MM.1S (cell line): ENCODE results near the gene TBC1D22B.

ENCODE experiments used
- EZH2 ChIP-seq: fragments of 300-600 bp; sonication (generic); optimal IDR thresholded peaks from 2 replicates; pipeline ENCODE3; 2017; ENCODE audit warnings: low read depth, mild to moderate bottlenecking, antibody characterized with exemption, low read length, mixed read lengths
- EZH2phosphoT487 ChIP-seq: fragments of 300-600 bp; sonication (generic); IDR thresholded peaks from 2 replicates; pipeline ENCODE4 v1.6.1; 2018; ENCODE audit warnings: antibody characterized with exemption, low read length
- TF ChIP-seq, protein P1 (sequence below): fragments of 300-600 bp; sonication (generic); IDR thresholded peaks from 2 replicates; pipeline ENCODE4 v1.5.1; 2016; ENCODE audit warnings: antibody characterized with exemption, low read length, mixed read lengths

DNA sequence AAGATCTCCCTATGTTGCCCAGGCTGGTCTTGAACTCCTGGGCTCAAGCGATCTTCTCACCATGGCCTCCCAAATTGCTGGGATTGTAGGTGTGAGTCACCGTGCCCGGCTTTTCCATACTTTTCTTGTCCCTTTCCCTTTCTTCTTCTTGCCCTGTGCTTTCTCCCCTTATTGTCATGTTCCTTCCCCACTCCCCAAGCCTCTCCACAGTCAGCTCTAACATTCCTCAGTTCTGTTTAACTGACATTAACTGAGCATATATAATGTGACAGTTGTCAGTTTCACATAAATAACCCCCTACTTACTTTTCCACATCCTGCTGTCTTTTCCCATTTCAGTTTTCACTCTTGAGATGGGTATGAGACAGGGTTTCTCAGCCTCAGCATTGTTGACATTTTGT is 86.7 kb downstream of the TBC1D22B start:
- TF ChIP-seq, protein P1, sequence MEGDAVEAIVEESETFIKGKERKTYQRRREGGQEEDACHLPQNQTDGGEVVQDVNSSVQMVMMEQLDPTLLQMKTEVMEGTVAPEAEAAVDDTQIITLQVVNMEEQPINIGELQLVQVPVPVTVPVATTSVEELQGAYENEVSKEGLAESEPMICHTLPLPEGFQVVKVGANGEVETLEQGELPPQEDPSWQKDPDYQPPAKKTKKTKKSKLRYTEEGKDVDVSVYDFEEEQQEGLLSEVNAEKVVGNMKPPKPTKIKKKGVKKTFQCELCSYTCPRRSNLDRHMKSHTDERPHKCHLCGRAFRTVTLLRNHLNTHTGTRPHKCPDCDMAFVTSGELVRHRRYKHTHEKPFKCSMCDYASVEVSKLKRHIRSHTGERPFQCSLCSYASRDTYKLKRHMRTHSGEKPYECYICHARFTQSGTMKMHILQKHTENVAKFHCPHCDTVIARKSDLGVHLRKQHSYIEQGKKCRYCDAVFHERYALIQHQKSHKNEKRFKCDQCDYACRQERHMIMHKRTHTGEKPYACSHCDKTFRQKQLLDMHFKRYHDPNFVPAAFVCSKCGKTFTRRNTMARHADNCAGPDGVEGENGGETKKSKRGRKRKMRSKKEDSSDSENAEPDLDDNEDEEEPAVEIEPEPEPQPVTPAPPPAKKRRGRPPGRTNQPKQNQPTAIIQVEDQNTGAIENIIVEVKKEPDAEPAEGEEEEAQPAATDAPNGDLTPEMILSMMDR = no peak
- no peak for TF ChIP-seq EZH2
- TF ChIP-seq EZH2phosphoT487 = no peak
